GM19324 (cell line): ENCODE data around the gene ZSWIM7.
"Not testable (repeated sequence)": the region's sequence is repeated elsewhere in the genome, so short reads cannot be mapped to it uniquely, and the experiment has no call there.

Experiments used
- ATAC-seq: cut with Tn5 transposase; IDR thresholded peaks from one replicate; pipeline ENCODE4 v1.9.1; 2021; ENCODE audit warnings: mild to moderate bottlenecking, moderate library complexity; ENCODE audit not compliant: unreplicated experiment, low FRiP score

The ZSWIM7 gene

GRCh38 chr17:15999974-16000827 lies 697 bp upstream of the ZSWIM7 start:
- ATAC-seq: peak; percentile 28

GRCh38 chr17:15998031-15998562 lies 1.4 kb downstream of the ZSWIM7 start:
- no peak for ATAC-seq

- ATAC-seq: no peak
Measured at GRCh38 chr17:15996322-15996721, 3.2 kb downstream of the ZSWIM7 start.

- ATAC-seq: no peak
Measured at GRCh38 chr17:15981646-15982580, 17.6 kb downstream of the ZSWIM7 start.

GRCh38 chr17:15981208-15981607 lies 18.3 kb downstream of the ZSWIM7 start:
- no peak for ATAC-seq

- not testable (repeated sequence) for ATAC-seq
Measured at GRCh38 chr17:15979013-15979412, 20.5 kb downstream of the ZSWIM7 start.

- ATAC-seq: no peak
Measured at GRCh38 chr17:15978606-15979005, 20.9 kb downstream of the ZSWIM7 start.

- no peak for ATAC-seq
Measured at GRCh38 chr17:15977894-15978293, 21.6 kb downstream of the ZSWIM7 start.

- ATAC-seq: no peak
Measured at GRCh38 chr17:15973834-15974233, 25.7 kb downstream of the ZSWIM7 start.

- no peak for ATAC-seq
Measured at GRCh38 chr17:15973016-15973415, 26.5 kb downstream of the ZSWIM7 start.

- ATAC-seq: no peak
Measured at GRCh38 chr17:15972497-15972951, 27.0 kb downstream of the ZSWIM7 start.

GRCh38 chr17:15971882-15972281 lies 27.6 kb downstream of the ZSWIM7 start:
- ATAC-seq: no peak

- no peak for ATAC-seq
Measured at GRCh38 chr17:15971098-15971678, 28.3 kb downstream of the ZSWIM7 start.

GRCh38 chr17:15970500-15970899 lies 29.0 kb downstream of the ZSWIM7 start:
- no peak for ATAC-seq

GRCh38 chr17:15969463-15969862 lies 30.0 kb downstream of the ZSWIM7 start:
- ATAC-seq: no peak

- ATAC-seq: no peak
Measured at GRCh38 chr17:15967706-15968399, 31.7 kb downstream of the ZSWIM7 start.

- ATAC-seq: no peak
Measured at GRCh38 chr17:15966879-15967248, 32.6 kb downstream of the ZSWIM7 start.

- no peak for ATAC-seq
Measured at GRCh38 chr17:15966183-15966878, 33.2 kb downstream of the ZSWIM7 start.

GRCh38 chr17:15965528-15965927 lies 34.0 kb downstream of the ZSWIM7 start:
- no peak for ATAC-seq
